Measurements from ENCODE around the gene CYP19A1.

- TF ChIP-seq CTCF (IDR thresholded peaks at IDR 0.05; ENCODE audit: insufficient read depth, low read length) (no peak), GABPA (IDR thresholded peaks at IDR 0.05; ENCODE audit: low read depth) (no peak), POLR2AphosphoS5 (IDR thresholded peaks at IDR 0.05; ENCODE audit: low read depth) (no peak)
These were observed 174.6 kb downstream of the CYP19A1 start for GRCh38 chr15:51163843-51164242.

All from HL-60 (cell line).